H1 (cell line): ENCODE results near the gene CCDC136. TPM values are rescaled to one million over a fixed set of nuclear protein-coding genes. Genes with fewer than 3 reads are reported as not detected.

Experiments
- CBX8 ChIP-seq: fragments of 300-800, 300-1000 bp; sonication (generic); IDR thresholded peaks from 2 replicates; pipeline ENCODE4 v1.7.1; 2016; ENCODE audit warnings: low read depth, low read length, borderline replicate concordance
- EZH2 ChIP-seq: fragments of 200-600 bp; sonication (generic); IDR thresholded peaks from 2 replicates; pipeline ENCODE4 v1.7.1; 2012; ENCODE audit warnings: low read depth, mild to moderate bottlenecking, moderate library complexity, low read length, inconsistent platforms; ENCODE audit not compliant: severe bottlenecking
- POLR2AphosphoS5 ChIP-seq: IDR thresholded peaks from 2 replicates; pipeline ENCODE4 v1.6.1; 2011; ENCODE audit warnings: low read depth, low read length
- RBBP5 ChIP-seq: IDR thresholded peaks from 2 replicates; pipeline ENCODE4 v1.7.1; 2012; ENCODE audit warnings: low read depth, mild to moderate bottlenecking, inconsistent platforms, low read length, moderate library complexity, borderline replicate concordance
- SAP30 ChIP-seq: fragments of 300-600 bp; sonication (generic); IDR thresholded peaks from 2 replicates; pipeline ENCODE4 v1.7.1; 2012; ENCODE audit warnings: low read length, moderate library complexity, mild to moderate bottlenecking, inconsistent platforms; ENCODE audit not compliant: insufficient read depth, insufficient replicate concordance
- SRF ChIP-seq: IDR thresholded peaks from 2 replicates; pipeline ENCODE4 v1.6.1; 2011; ENCODE audit warnings: mild to moderate bottlenecking, low read depth, low read length, moderate library complexity
- polyA plus RNA-seq, 7 experiments: library from polyadenylated mRNA; depleted of rRNA in 3 of 7; stranded (reverse) in 5 of 7; unstranded in 2 of 7; fragments of >200 nt in 5 of 7; fragments of 200-250 nt in 2 of 7; gene quantifications; 1 replicate in 5 of 7; 2 replicates in 1 of 7; 4 replicates in 1 of 7; pipeline versions ENCODE4 v1.2.1 to v1.2.3, GENCODE V29; 2011 to 2013; ENCODE audit warnings: missing spikeins in 2 of 7, mixed read lengths in 2 of 7
- total RNA-seq: library from RNA; stranded (reverse); fragmentation: NEBNext Ultra II Directional; extraction: Animal tissue kit (Norgen Biotek cat#: 25700); gene quantifications from 2 replicates; pipeline ENCODE4 v1.2.1, GENCODE V29; 2021
- TF ChIP-seq, protein P1 (sequence below): IDR thresholded peaks from 2 replicates; pipeline ENCODE4 v1.6.1; 2011; ENCODE audit warnings: low read depth, mild to moderate bottlenecking, low read length; ENCODE audit not compliant: insufficient read depth

Gene CCDC136
- total and polyA plus RNA-seq, 2 of the 8 experiments (the other 6 are each of a cell fraction or from before 2014, with no cell fraction given) = 35.6 to 47.7 TPM

GRCh38 chr7:128849156-128849515, 57.4 kb downstream of the CCDC136 start (continued):
- TF ChIP-seq, protein P1, sequence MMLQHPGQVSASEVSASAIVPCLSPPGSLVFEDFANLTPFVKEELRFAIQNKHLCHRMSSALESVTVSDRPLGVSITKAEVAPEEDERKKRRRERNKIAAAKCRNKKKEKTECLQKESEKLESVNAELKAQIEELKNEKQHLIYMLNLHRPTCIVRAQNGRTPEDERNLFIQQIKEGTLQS = no peak
- no peak for TF ChIP-seq POLR2AphosphoS5
- TF ChIP-seq SAP30 = no peak
- no peak for TF ChIP-seq SRF
- TF ChIP-seq CBX8 = no peak
- no peak for TF ChIP-seq RBBP5
- no peak for TF ChIP-seq EZH2
